GM18508 (cell line): ENCODE data around the gene ITPR1.

Experiments used
- ATAC-seq: cut with Tn5 transposase; IDR thresholded peaks from one replicate; pipeline ENCODE4 v1.9.1; 2021; ENCODE audit warnings: moderate number of reproducible peaks; ENCODE audit not compliant: insufficient read depth, unreplicated experiment

ITPR1 gene

GRCh38 chr3:4508048-4508981, 15.2 kb downstream of the ITPR1 start:
- peak; percentile 57 for ATAC-seq

GRCh38 chr3:4509043-4509442, 15.9 kb downstream of the ITPR1 start:
- ATAC-seq, result no peak

GRCh38 chr3:4509983-4510755, 17.0 kb downstream of the ITPR1 start:
- ATAC-seq, result no peak

- ATAC-seq, result no peak
Observed at GRCh38 chr3:4511491-4512262, 18.5 kb downstream of the ITPR1 start.

- ATAC-seq, result no peak
Observed at GRCh38 chr3:4512895-4513616, 19.9 kb downstream of the ITPR1 start.

- ATAC-seq, result no peak
Observed at GRCh38 chr3:4514321-4514720, 21.2 kb downstream of the ITPR1 start.

GRCh38 chr3:4514916-4515315, 21.8 kb downstream of the ITPR1 start:
- ATAC-seq, result no peak

- no peak for ATAC-seq
Observed at GRCh38 chr3:4515916-4516579, 22.9 kb downstream of the ITPR1 start.

GRCh38 chr3:4517093-4517492, 23.9 kb downstream of the ITPR1 start:
- no peak for ATAC-seq

GRCh38 chr3:4517643-4518311, 24.6 kb downstream of the ITPR1 start:
- ATAC-seq, result no peak

- no peak for ATAC-seq
Observed at GRCh38 chr3:4520033-4520816, 27.1 kb downstream of the ITPR1 start.

GRCh38 chr3:4522947-4523346, 29.8 kb downstream of the ITPR1 start:
- ATAC-seq, result no peak

GRCh38 chr3:4523710-4524698, 30.9 kb downstream of the ITPR1 start:
- no peak for ATAC-seq

GRCh38 chr3:4525560-4526223, 32.5 kb downstream of the ITPR1 start:
- ATAC-seq, result no peak

- no peak for ATAC-seq
Observed at GRCh38 chr3:4528320-4528719, 35.2 kb downstream of the ITPR1 start.

- ATAC-seq, result no peak
Observed at GRCh38 chr3:4528819-4529600, 35.9 kb downstream of the ITPR1 start.
